22Rv1 (cell line): ENCODE measurements around the gene SLC25A22.

ENCODE experiments used
- H3K27ac ChIP-seq: fragments of 450-650 bp; 2 replicates; pipeline ENCODE4 v1.5.1; 2017
- CTCF ChIP-seq: fragments of 450-650 bp; IDR thresholded peaks from 2 replicates; pipeline ENCODE4 v1.5.1; 2017; ENCODE audit warnings: mild to moderate bottlenecking
- ZFX ChIP-seq: fragments of 450-650 bp; IDR thresholded peaks from 2 replicates; pipeline ENCODE4 v1.6.1; 2017; ENCODE audit warnings: antibody characterized with exemption, borderline replicate concordance

Gene SLC25A22

GRCh38 chr11:789943-790342, 8.1 kb downstream of the SLC25A22 start, which contains the start of gene CEND1:
Gene CEND1 (minus strand): TSS chr11:790090. CDS start chr11:788576, 1,514 bp downstream.
- peak within 1 kb of the TSS; percentile 52 for H3K27ac ChIP-seq

GRCh38 chr11:788953-789940, 8.8 kb downstream of the SLC25A22 start:
- no peak overlapping the region for H3K27ac ChIP-seq
- TF ChIP-seq ZFX (no peak), CTCF (no peak)

More at GRCh38 chr11:789943-790342, 8.1 kb downstream of the SLC25A22 start, which contains the start of gene CEND1:
- TF ChIP-seq ZFX (no peak), CTCF (no peak)

- TF ChIP-seq CTCF, result no peak
- TF ChIP-seq ZFX, result no peak
- H3K27ac ChIP-seq, result no peak overlapping the region
Observed at GRCh38 chr11:788009-788640, 10.0 kb downstream of the SLC25A22 start.

GRCh38 chr11:787084-787675, 10.9 kb downstream of the SLC25A22 start:
- H3K27ac ChIP-seq, result no peak overlapping the region
- TF ChIP-seq CTCF (no peak), ZFX (no peak)

GRCh38 chr11:786235-787083, 11.6 kb downstream of the SLC25A22 start:
- TF ChIP-seq ZFX (no peak), CTCF (no peak)
- H3K27ac ChIP-seq, result 0 out of 2 replicates have a peak overlapping the region, but pooled peaks have one; percentile 22

- no peak overlapping the region for H3K27ac ChIP-seq
- TF ChIP-seq CTCF (no peak), ZFX (no peak)
Observed at GRCh38 chr11:783581-784015, 14.5 kb downstream of the SLC25A22 start.
